Measurements from ENCODE around the gene TOGARAM2. TPM values are rescaled to one million over a fixed set of nuclear protein-coding genes. Genes with fewer than 3 reads are reported as not detected.

TOGARAM2 gene
- total RNA-seq, 1 experiment from 2014 or later: 0.61 TPM

DNA sequence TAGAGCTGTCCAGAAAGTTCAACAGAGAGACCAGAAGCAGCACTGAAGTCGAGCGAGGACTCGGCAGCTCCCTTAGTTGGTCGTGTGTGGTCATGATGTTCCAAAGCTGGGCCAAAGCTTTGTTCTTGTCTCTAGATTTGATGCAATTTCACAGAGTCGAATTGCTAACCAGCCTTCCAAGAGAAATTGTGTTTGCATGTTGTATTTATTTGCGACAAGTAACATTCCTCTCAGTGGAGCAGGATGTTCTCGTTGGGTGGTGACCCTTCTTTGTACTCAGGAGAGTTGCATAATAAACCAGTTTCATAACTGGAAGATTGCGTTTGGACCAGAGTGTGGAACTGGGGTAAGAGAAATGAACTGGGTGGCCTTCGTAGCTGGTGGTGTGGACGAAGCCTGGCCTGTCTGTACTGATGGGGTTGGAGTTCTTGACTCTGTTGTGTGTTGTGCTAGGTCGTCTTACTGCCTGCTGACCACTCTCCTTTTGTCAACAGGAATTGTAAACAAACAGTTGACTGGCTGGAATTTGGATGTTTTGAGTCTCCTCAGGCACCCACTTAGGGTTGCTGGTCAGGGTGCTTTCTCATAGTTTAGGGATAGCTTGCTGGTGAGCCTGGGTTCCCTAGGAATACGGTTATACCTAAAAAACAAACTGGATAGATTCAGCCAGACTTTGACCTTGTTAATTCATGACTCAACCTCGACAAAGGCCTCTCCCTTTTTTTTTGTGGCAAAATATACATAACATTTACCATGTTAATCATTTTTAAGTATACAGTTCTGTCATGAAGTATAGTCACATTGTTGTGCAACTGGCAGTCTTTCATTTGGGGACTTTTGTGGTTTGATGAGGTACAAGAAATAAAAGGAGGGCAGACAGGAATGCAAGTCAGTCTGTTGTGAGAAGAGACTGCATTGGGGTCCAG lies 28.9 kb upstream of the TOGARAM2 start:
- Mint-ChIP-seq H3K27ac (ENCODE audit: unreplicated experiment) (peak overlapping the region; percentile 75), H3K36me3 (ENCODE audit: insufficient read depth, unreplicated experiment) (peaks cover 31% of the 10 kb centered on the region), H3K4me1 (ENCODE audit: low read depth, unreplicated experiment) (peaks cover 27% of the 10 kb centered on the region), H3K4me3 (ENCODE audit: unreplicated experiment) (no peak overlapping the region), H3K27me3 (ENCODE audit: insufficient read depth, unreplicated experiment) (no peaks in the 10 kb centered on the region), H3K9me3 (ENCODE audit: unreplicated experiment) (peaks cover 21% of the 10 kb centered on the region)
- intact Hi-C loops (cut with micrococcal nuclease; ENCODE audit: unreplicated experiment): loop anchor here (1.0 kb wide), 1 partner anchor 131 kb away; no protein-coding TSS in a partner anchor
- peak in 1 of 2 experiments; percentile 28 for DNase-seq
- Histone ChIP-seq H3K4me1 (peaks cover 25% of the 10 kb centered on the region), H3K36me3 (ENCODE audit: control insufficient read depth, insufficient read depth, low read length) (peaks cover 9% of the 10 kb centered on the region), H3K4me3 (ENCODE audit: low read depth, low read length) (no peak overlapping the region), H3K9me3 (peaks cover 2% of the 10 kb centered on the region; the same call in 1 of the 2 replicates), H3K27me3 (replicated peaks; ENCODE audit: control insufficient read depth, insufficient read depth, low read length) (no peaks in the 10 kb centered on the region)
- POLR2A ChIA-PET: interaction anchor here (0.5 kb wide), 1 partner anchor 297 kb away, joined by 4 read pairs; no protein-coding TSS in a partner anchor
- TF ChIP-seq, protein P1, sequence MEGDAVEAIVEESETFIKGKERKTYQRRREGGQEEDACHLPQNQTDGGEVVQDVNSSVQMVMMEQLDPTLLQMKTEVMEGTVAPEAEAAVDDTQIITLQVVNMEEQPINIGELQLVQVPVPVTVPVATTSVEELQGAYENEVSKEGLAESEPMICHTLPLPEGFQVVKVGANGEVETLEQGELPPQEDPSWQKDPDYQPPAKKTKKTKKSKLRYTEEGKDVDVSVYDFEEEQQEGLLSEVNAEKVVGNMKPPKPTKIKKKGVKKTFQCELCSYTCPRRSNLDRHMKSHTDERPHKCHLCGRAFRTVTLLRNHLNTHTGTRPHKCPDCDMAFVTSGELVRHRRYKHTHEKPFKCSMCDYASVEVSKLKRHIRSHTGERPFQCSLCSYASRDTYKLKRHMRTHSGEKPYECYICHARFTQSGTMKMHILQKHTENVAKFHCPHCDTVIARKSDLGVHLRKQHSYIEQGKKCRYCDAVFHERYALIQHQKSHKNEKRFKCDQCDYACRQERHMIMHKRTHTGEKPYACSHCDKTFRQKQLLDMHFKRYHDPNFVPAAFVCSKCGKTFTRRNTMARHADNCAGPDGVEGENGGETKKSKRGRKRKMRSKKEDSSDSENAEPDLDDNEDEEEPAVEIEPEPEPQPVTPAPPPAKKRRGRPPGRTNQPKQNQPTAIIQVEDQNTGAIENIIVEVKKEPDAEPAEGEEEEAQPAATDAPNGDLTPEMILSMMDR (IDR thresholded peaks at IDR 0.05; ENCODE audit: insufficient read depth in 1 of 2, low read depth in 1 of 2, low read length in 1 of 2, severe bottlenecking in 1 of 2, unreplicated experiment in 1 of 2): no peak
- CTCF ChIA-PET: no interaction called here
- TSS peak; percentile 6 for BruUV-seq (replicated peaks)

DNA sequence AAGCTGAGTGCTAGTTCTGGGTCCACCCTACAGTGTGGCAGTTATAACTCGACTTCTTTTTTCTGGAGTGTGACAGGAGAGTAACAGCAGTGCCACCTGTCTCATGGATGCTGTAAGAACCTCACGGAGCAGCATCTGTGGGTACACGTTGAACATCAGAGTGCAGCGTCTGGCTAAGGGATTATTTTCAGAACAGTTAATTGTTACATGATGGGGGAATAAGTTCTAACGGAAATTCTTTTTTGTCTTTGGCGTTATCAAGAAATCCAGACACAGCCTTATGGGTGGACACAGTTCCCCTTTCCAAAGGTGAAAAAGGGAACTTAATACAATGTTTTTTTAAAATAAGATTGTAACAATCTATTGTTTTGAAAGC lies 28.3 kb upstream of the TOGARAM2 start:
- ChIA-PET POLR2A (no interaction called here), CTCF (no interaction called here)
- H3K9me3 Mint-ChIP-seq (ENCODE audit: unreplicated experiment): peaks cover 21% of the 10 kb centered on the region
- no TSS peak for BruUV-seq (replicated peaks)
- Histone ChIP-seq H3K27me3 (replicated peaks; ENCODE audit: control insufficient read depth, insufficient read depth, low read length) (no peaks in the 10 kb centered on the region), H3K9me3 (no peaks in the 10 kb centered on the region; the same call in 1 of the 2 replicates), H3K4me3 (ENCODE audit: low read depth, low read length) (no peak overlapping the region), H3K36me3 (ENCODE audit: control insufficient read depth, insufficient read depth, low read length) (peaks cover 9% of the 10 kb centered on the region), H3K4me1 (peaks cover 25% of the 10 kb centered on the region)
- no peak overlapping the region for H3K4me3 Mint-ChIP-seq (ENCODE audit: unreplicated experiment)
- intact Hi-C loops (cut with micrococcal nuclease; ENCODE audit: unreplicated experiment): loop anchor here (1.0 kb wide), 1 partner anchor 132 kb away; no protein-coding TSS in a partner anchor
- no peak overlapping the region for H3K27ac Mint-ChIP-seq (ENCODE audit: unreplicated experiment)
- peaks cover 27% of the 10 kb centered on the region for H3K4me1 Mint-ChIP-seq (ENCODE audit: low read depth, unreplicated experiment)
- peaks cover 30% of the 10 kb centered on the region for H3K36me3 Mint-ChIP-seq (ENCODE audit: insufficient read depth, unreplicated experiment)
- no peaks in the 10 kb centered on the region for H3K27me3 Mint-ChIP-seq (ENCODE audit: insufficient read depth, unreplicated experiment)
- TF ChIP-seq, protein P1 (IDR thresholded peaks at IDR 0.05; ENCODE audit: insufficient read depth in 1 of 2, low read depth in 1 of 2, low read length in 1 of 2, severe bottlenecking in 1 of 2, unreplicated experiment in 1 of 2): peak in 1 of 2 experiments; percentile 37
- DNase-seq: no peak

DNA sequence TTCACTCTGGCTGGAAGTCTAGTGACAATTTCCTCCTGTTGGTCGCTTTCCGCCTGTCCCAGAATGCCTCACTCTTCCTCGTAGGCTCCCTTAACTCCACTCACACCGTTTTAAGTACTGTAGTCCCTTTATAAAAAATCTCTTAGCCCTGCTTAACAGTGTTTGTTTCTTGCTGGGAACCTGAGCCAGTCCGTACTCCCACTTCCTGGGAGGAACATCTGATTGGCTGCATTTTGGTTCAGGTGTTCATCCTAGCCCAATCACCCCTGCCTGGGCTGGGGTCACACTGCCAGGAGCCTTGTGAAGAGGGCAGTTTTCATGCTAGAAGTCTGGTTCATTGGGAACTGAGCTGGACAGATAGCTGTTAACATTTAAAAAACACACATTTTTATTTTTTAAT lies 25.6 kb upstream of the TOGARAM2 start:
- intact Hi-C loops (cut with micrococcal nuclease; ENCODE audit: unreplicated experiment): no loop called here
- Histone ChIP-seq H3K9me3 (no peaks in the 10 kb centered on the region), H3K4me1 (peaks cover 20% of the 10 kb centered on the region), H3K27me3 (replicated peaks; ENCODE audit: control insufficient read depth, insufficient read depth, low read length) (no peaks in the 10 kb centered on the region), H3K4me3 (ENCODE audit: low read depth, low read length) (no peak overlapping the region), H3K36me3 (ENCODE audit: control insufficient read depth, insufficient read depth, low read length) (no peaks in the 10 kb centered on the region)
- peaks cover 3% of the 10 kb centered on the region for H3K36me3 Mint-ChIP-seq (ENCODE audit: insufficient read depth, unreplicated experiment)
- H3K9me3 Mint-ChIP-seq (ENCODE audit: unreplicated experiment): peaks cover 3% of the 10 kb centered on the region
- no peak for DNase-seq
- no peaks in the 10 kb centered on the region for H3K27me3 Mint-ChIP-seq (ENCODE audit: insufficient read depth, unreplicated experiment)
- H3K27ac Mint-ChIP-seq (ENCODE audit: unreplicated experiment): no peak overlapping the region
- POLR2A ChIA-PET: no interaction called here
- BruUV-seq (replicated peaks): no TSS peak
- CTCF ChIA-PET: no interaction called here
- TF ChIP-seq, protein P1 (IDR thresholded peaks at IDR 0.05; ENCODE audit: insufficient read depth in 1 of 2, low read depth in 1 of 2, low read length in 1 of 2, severe bottlenecking in 1 of 2, unreplicated experiment in 1 of 2): no peak
- H3K4me3 Mint-ChIP-seq (ENCODE audit: unreplicated experiment): no peak overlapping the region
- H3K4me1 Mint-ChIP-seq (ENCODE audit: low read depth, unreplicated experiment): peaks cover 16% of the 10 kb centered on the region
